GM21825 (cell line): ENCODE data around the gene ZDHHC6.
"Not testable (repeated sequence)": the region's sequence is repeated elsewhere in the genome, so short reads cannot be mapped to it uniquely, and the experiment has no call there.

Experiments
- ATAC-seq: cut with Tn5 transposase; IDR thresholded peaks from one replicate; pipeline ENCODE4 v1.9.1; 2021; ENCODE audit warnings: mild to moderate bottlenecking, moderate library complexity; ENCODE audit not compliant: unreplicated experiment

The ZDHHC6 gene

DNA sequence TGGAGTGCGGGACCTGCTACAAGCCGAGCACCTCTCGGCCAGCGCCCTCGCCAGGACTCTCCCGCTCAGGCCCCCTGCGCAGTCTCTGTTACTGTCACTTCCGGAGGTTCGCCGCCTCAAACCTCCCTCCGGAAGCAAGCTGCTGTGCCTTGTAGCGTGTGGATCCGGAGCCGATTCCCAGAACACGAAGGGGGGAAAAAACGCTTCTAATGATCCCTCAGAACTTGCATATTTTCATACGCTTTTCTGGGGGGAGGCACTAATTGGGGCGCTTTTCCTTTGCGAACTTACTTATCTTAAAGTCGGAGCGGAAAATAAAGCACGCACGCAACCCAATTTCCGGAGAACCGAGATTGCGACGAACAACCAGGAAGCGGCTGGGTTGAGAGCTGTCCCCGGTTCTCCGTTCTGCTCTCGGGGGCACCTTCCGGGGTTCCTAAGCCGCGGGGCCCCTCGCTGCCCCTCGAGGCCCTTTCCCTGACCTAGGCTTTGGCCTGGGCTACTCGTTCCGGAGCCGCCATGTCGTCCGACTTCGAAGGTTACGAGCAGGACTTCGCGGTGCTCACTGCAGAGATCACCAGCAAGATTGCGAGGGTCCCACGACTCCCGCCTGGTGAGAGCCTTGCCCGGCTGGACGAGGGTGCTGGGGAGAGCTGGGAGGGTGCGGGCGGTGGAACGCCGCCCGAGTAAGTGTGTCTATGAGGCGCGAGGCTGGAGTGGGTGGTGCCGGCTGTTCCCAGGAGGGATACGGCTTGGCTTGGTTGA lies at the start of gene ZDHHC6, which contains the start of gene VTI1A:
ZDHHC6 (minus strand) TSS at position 60 of the 765 bp plus-strand sequence. CDS start 1,478 bp downstream, outside the sequence.
VTI1A (plus strand) TSS at position 361 of the 765 bp plus-strand sequence; CDS start at position 520, 159 bp downstream.
- peak; percentile 91 for ATAC-seq

GRCh38 chr10:112492736-112493135 lies 46.0 kb upstream of the ZDHHC6 start:
- ATAC-seq = no peak

DNA sequence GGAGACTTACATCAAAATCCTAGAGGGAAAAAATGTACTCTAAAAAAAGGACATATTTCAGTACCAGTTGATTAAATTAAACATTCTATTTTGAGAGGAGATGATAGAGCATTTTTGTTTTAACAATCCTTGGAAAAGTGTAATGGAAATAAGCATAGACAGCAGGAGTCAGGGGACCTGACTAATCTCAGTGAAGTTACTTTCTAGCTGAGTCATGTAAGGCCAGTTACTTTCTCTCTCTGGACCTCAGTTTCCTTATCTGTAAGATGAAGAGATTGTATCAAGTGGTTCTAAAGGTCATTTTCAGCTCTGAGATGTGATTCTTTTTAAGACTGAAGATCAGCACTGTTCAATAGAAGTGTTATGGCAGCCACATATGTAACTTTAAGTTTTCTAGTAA lies 44.4 kb upstream of the ZDHHC6 start:
- ATAC-seq = no peak

DNA sequence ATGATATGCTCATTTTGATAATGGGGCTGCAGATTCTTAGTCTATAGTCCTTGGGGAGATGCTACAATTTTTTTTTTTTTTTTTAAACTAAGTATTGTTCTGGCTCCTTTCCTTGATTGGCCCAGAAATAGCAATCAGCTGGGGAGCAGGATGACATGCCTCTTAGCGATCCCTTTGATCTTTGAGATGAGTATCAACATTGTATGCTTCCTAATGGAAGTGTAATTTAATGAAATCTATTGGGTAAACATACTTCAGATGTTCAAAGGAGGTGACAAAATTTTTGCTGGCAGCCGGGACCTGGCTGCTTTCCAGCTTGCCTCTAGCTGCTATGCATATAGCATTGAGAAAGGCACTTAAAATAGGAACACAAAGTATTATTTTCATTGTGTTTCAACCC lies 43.8 kb upstream of the ZDHHC6 start:
- ATAC-seq = no peak

DNA sequence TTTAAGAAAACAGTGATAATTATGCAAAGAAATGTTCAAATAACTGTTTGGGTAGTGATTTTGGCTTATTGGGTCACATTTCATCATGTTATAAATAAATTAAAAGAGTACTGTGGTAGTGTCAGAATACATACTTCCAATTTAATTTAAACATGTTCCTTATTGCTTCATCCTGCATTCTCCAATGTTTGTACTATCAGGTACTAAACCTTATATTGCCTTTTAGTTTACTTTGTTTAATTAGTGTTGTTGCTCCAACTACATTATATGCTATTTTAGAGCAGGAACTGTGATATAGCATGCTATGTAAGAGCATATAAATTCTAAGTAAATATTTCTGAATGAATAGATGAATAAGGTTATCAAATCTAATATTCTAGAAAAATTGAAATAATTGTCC lies 41.2 kb upstream of the ZDHHC6 start:
- no peak for ATAC-seq

- ATAC-seq = no peak
These were observed 37.7 kb upstream of the ZDHHC6 start for GRCh38 chr10:112484399-112484798.

- ATAC-seq = no peak
These were observed 34.9 kb upstream of the ZDHHC6 start for GRCh38 chr10:112481602-112482001.

DNA sequence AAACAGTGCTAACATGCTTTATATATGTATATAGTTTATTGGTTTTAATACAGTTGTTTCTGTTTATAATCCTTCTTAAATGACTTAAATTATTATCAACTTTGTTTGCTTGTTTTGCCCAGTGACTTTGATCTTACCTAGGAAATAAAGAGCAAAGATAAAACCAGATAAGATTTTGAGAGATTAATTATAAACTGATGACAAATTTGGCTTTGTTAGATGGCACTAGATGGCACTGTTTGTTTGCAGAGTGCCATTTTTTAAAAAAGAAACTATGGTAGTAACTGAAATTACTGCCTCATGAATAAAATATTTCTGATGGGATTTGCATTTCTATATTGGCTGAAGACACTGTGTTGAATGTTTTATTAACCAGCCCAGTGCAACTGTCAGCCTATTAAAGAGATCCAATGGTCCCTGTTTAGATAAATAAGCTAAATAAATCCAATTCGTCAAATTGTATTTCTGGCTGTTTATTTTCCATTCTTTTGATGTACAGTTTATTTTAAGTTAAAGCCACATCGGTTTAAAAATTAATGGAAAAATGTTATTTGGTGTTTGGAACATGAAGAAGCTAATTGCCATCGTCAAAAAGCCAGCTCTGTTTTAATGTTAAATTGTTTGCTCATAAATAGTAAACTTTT lies 29.0 kb upstream of the ZDHHC6 start:
- ATAC-seq = no peak

DNA sequence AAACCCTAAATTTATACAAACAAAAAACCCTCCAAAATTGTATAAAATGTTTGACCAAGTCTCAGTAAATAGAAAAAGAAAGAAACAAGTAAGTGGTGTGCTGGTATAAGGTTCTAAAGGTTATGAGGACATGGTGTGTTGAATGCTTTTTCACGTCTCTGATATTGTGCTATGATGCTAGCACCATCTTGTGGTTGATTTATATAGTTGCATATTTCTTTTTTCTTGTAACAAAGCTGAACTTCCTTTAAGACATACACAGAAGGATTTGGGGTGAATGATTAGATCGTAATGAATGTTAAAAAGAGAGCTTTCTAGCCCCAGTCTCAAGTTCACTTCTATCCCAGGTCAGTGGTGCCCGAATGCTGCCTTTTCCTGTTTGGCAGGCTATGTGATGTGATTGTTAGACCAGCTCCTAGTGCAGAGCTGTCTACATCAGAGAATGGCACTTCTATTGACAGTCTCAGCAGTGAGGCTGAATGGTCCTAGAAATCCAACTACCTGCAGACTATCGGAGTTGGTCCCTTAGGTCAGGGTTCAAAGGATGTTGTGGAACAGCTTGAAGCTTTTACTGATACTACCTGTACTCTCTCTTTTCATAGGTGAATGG lies 25.3 kb upstream of the ZDHHC6 start:
- peak; percentile 66 for ATAC-seq

DNA sequence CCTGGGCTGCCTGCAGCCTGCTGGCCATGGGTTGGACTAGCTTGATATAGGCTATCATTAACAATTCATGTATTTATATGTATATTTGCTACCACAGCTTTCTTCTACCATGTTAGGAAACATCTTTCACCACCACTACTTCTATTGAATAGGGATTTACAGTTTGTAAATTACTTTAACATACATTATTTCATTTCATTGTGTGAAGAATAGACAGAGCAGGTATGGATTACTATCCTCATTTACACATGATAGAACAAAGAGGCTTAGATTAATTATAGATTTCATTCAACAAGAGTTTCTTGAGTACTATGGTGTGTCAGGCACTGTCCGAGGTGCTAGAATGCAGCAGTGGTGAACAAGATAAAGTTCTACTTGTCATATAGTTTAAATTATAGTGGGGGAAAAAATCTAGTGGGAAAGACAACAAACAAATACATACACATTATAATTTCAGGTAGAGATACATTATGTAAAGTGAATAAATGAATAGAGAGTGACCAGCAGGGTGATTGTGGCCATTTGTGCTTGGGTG lies 20.9 kb upstream of the ZDHHC6 start:
- ATAC-seq = no peak

DNA sequence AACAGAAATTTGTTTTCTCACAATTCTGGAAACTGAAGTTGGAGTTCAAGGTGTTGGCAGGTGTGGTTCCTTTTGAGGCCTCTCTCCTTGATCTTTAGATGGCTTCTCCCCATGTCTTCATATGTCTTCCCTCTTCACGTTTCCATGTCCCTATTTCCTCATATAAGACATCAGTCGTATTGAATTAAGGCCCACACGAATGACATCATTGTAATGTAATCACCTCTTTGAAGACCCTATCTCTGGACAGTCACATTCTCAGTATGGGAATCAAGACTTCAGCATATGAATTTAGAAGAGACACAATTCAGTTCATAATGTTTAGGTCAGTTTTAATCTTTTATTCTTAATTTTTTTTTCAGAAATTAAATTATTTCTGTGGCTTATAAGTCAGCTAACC lies 20.1 kb upstream of the ZDHHC6 start:
- ATAC-seq = no peak

- no peak for ATAC-seq
These were observed 18.7 kb upstream of the ZDHHC6 start for GRCh38 chr10:112465299-112465883.

DNA sequence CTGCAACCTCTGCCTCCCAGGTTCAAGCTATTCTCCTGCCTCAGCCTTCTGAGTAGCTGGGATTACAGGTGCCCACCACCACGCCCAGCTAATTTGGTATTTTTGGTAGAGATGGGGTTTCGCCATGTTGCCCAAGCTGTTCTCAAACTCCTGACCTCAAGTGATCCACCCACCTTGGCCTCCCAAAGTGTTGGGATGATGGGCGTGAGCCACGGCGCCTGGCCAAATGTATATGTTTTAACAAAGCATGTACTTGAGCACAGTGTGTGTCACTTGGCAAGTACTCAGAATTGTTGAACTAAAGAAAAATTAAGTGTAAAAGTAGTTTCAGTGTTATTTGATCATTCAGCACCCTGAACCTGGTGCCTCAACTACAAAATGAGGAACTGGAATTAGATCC lies 17.4 kb upstream of the ZDHHC6 start:
- ATAC-seq = not testable (repeated sequence)

GRCh38 chr10:112461029-112461887 lies 14.5 kb upstream of the ZDHHC6 start:
- no peak for ATAC-seq

- ATAC-seq = no peak
These were observed 13.7 kb upstream of the ZDHHC6 start for GRCh38 chr10:112460366-112460765.

- ATAC-seq = no peak
These were observed 9.8 kb upstream of the ZDHHC6 start for GRCh38 chr10:112456533-112456932.

- no peak for ATAC-seq
These were observed 8.4 kb upstream of the ZDHHC6 start for GRCh38 chr10:112454910-112455779.

DNA sequence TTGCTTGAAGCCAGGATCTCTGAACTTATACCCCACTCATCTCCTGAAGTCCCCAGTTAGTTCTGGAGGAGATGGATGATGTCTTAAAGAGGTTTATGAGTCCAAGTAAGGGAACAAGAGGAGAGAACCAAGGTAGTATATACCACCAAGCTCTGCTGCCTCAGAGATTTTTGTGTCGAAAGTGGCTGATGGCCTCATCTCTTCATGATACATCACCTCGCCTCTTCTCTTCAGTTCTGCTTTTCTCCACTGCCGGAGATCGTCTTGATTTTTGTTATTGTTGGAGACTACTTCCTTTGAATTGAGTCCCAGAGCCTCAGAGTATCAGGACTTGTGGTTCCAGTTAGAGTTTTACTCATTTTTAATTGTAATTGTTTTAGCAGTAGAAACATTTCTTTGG lies 2.2 kb upstream of the ZDHHC6 start:
- no peak for ATAC-seq

- no peak for ATAC-seq
These were observed 860 bp upstream of the ZDHHC6 start for GRCh38 chr10:112447620-112447928.
